Retinal pigment epithelial cell (primary cell): ENCODE data around the gene KRTAP10-2.

Experiments used
- DNase-seq: peaks from one replicate; pipeline ENCODE4 v3.0.0-alpha.2; 2010; ENCODE audit warnings: low read depth
- H3K4me3 ChIP-seq: 2 replicates; pipeline ENCODE4 v1.5.1; 2011; ENCODE audit warnings: mild to moderate bottlenecking, low read length, control low read depth, moderate library complexity
- CTCF ChIP-seq: conservative IDR thresholded peaks from 2 replicates; pipeline ENCODE4 v1.5.1; 2011; ENCODE audit warnings: low read depth, low read length, control low read depth, inconsistent platforms

Gene KRTAP10-2

GRCh38 chr21:44511219-44511937 is 39.9 kb downstream of the KRTAP10-2 start:
- TF ChIP-seq CTCF: no peak
- no peak overlapping the region for H3K4me3 ChIP-seq
- DNase-seq: no peak

GRCh38 chr21:44510508-44511218 is 40.6 kb downstream of the KRTAP10-2 start:
- peak; percentile 83 for TF ChIP-seq CTCF
- H3K4me3 ChIP-seq: no peak overlapping the region
- no peak for DNase-seq

- no peak for TF ChIP-seq CTCF
- no peak overlapping the region for H3K4me3 ChIP-seq
- DNase-seq: no peak
These were observed 41.2 kb downstream of the KRTAP10-2 start for GRCh38 chr21:44510109-44510507.

GRCh38 chr21:44509539-44509938 is 41.8 kb downstream of the KRTAP10-2 start:
- no peak overlapping the region for H3K4me3 ChIP-seq
- TF ChIP-seq CTCF: peak; percentile 4
- DNase-seq: no peak

- TF ChIP-seq CTCF: no peak
- DNase-seq: no peak
- no peak overlapping the region for H3K4me3 ChIP-seq
These were observed 42.4 kb downstream of the KRTAP10-2 start for GRCh38 chr21:44508711-44509445.

GRCh38 chr21:44508426-44508710 is 42.9 kb downstream of the KRTAP10-2 start:
- no peak for DNase-seq
- TF ChIP-seq CTCF: no peak
- H3K4me3 ChIP-seq: no peak overlapping the region
